Smooth muscle cell (in vitro differentiated cells): ENCODE data around the gene TFEB. TPM values are rescaled to one million over a fixed set of nuclear protein-coding genes. Genes with fewer than 3 reads are reported as not detected.

Source experiments
- DNase-seq: peaks from one replicate; lab custom pipeline; 2025; ENCODE audit not compliant: unreplicated experiment; lab: John Stamatoyannopoulos, UW
- H2AFZ ChIP-seq: fragments of 200-600 bp; sonication (generic); 2 replicates; pipeline ENCODE4 v1.6.0; 2016; ENCODE audit warnings: antibody characterized with exemption, low read depth, mild to moderate bottlenecking
- H3F3A ChIP-seq: fragments of 200-600 bp; sonication (generic); 2 replicates; pipeline ENCODE4 v1.6.0; 2017; ENCODE audit warnings: antibody characterized with exemption, low read depth
- H3K27ac ChIP-seq: fragments of 200-600 bp; sonication (generic); 2 replicates; pipeline ENCODE4 v1.5.1; 2016; ENCODE audit warnings: low read depth, mild to moderate bottlenecking
- H3K27me3 ChIP-seq: fragments of 200-600 bp; sonication (generic); 2 replicates; pipeline ENCODE4 v1.6.1; 2016; ENCODE audit warnings: low read depth, mild to moderate bottlenecking
- H3K36me3 ChIP-seq: fragments of 200-600 bp; sonication (generic); 2 replicates; pipeline ENCODE4 v1.5.1; 2016; ENCODE audit warnings: low read depth
- H3K4me1 ChIP-seq: fragments of 200-600 bp; sonication (generic); 2 replicates; pipeline ENCODE4 v1.5.1; 2016; ENCODE audit warnings: low read depth
- H3K4me2 ChIP-seq: fragments of 200-600 bp; sonication (generic); 2 replicates; pipeline ENCODE4 v1.6.0; 2016; ENCODE audit warnings: mild to moderate bottlenecking
- H3K4me3 ChIP-seq: fragments of 200-600 bp; sonication (generic); 2 replicates; pipeline ENCODE4 v1.5.1; 2016; ENCODE audit warnings: mild to moderate bottlenecking
- H3K79me2 ChIP-seq: fragments of 200-600 bp; sonication (generic); 2 replicates; pipeline ENCODE4 v1.6.0; 2016; ENCODE audit warnings: low read depth, mild to moderate bottlenecking
- H3K9ac ChIP-seq: fragments of 200-600 bp; sonication (generic); 2 replicates; pipeline ENCODE4 v1.6.0; 2016; ENCODE audit warnings: low read depth
- H3K9me3 ChIP-seq: fragments of 200-600 bp; sonication (generic); replicated peaks from 2 replicates; pipeline ENCODE4 v1.5.1; 2016; ENCODE audit warnings: low read depth
- H4K20me1 ChIP-seq: fragments of 200-600 bp; sonication (generic); 2 replicates; pipeline ENCODE4 v1.6.0; 2016; ENCODE audit warnings: low read depth
- WGBS: methylation state at CpG from one replicate; pipeline ENCODE4 v1.1.7; 2016; ENCODE audit warnings: low lambda C conversion rate; 5-methylcytosine and 5-hydroxymethylcytosine counted together
- polyA plus RNA-seq: library from polyadenylated mRNA; unstranded; fragments of >200 nt; fragmentation: Nextera tagmentation; extraction: Ambion mirVana; gene quantifications from 2 replicates; pipeline ENCODE4 v1.2.1, GENCODE V29; 2016
- total RNA-seq: library from RNA; depleted of rRNA; stranded (reverse); fragments of >200 nt; gene quantifications from 2 replicates; pipeline ENCODE4 v1.2.3, GENCODE V29; 2014
- TF ChIP-seq, protein P1 (sequence below): fragments of 200-600 bp; sonication (generic); IDR thresholded peaks from 2 replicates; pipeline ENCODE4 v1.5.1; 2017; ENCODE audit warnings: borderline replicate concordance, mild to moderate bottlenecking, antibody characterized with exemption; ENCODE audit not compliant: insufficient read depth, poor library complexity, severe bottlenecking

The TFEB gene
- total and polyA plus RNA-seq, 2 experiments from 2014 or later = 15.3 to 15.7 TPM

GRCh38 chr6:41655176-41655575 is 80.2 kb downstream of the TFEB start:
- peaks cover 46% of the 10 kb centered on the region for H3F3A ChIP-seq
- H3K9ac ChIP-seq = no peak overlapping the region
- peak overlapping the region; percentile 59 for H3K27ac ChIP-seq
- H3K27me3 ChIP-seq = no peaks in the 10 kb centered on the region
- H2AFZ ChIP-seq = no peak overlapping the region
- DNase-seq = no peak
- H3K4me3 ChIP-seq = no peak overlapping the region
- TF ChIP-seq, protein P1, sequence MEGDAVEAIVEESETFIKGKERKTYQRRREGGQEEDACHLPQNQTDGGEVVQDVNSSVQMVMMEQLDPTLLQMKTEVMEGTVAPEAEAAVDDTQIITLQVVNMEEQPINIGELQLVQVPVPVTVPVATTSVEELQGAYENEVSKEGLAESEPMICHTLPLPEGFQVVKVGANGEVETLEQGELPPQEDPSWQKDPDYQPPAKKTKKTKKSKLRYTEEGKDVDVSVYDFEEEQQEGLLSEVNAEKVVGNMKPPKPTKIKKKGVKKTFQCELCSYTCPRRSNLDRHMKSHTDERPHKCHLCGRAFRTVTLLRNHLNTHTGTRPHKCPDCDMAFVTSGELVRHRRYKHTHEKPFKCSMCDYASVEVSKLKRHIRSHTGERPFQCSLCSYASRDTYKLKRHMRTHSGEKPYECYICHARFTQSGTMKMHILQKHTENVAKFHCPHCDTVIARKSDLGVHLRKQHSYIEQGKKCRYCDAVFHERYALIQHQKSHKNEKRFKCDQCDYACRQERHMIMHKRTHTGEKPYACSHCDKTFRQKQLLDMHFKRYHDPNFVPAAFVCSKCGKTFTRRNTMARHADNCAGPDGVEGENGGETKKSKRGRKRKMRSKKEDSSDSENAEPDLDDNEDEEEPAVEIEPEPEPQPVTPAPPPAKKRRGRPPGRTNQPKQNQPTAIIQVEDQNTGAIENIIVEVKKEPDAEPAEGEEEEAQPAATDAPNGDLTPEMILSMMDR = no peak
- peaks cover 35% of the 10 kb centered on the region for H4K20me1 ChIP-seq
- H3K79me2 ChIP-seq = no peaks in the 10 kb centered on the region
- H3K9me3 ChIP-seq = no peaks in the 10 kb centered on the region
- peaks cover 17% of the 10 kb centered on the region for H3K4me1 ChIP-seq
- no peaks in the 10 kb centered on the region for H3K36me3 ChIP-seq
- peak overlapping the region; percentile 54 for H3K4me2 ChIP-seq
- WGBS = 90% methylated on average over 8 of the region's 8 CpGs

DNA sequence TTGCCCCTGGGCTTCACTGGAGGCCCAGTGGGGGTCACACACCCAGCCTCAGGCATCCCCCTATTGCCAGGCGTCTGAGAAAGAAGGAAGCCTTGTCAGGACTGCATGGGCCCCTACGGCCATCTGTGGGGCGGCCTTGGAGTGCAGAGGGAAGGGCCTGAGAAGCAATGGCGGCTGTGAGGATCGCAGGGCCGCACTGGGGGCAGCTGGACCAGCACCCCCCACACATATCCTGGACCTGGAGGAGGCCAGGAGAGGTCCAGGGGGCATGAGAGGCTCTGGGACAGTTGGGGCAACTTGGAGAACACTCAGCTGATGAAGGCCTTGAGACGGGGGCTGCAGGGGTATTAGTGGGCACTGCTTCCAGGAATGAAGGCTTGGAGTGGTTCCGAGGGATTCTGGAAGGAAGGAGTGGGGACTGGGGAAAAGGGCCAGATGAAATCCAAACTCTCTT is 80.7 kb downstream of the TFEB start:
- H3K4me1 ChIP-seq = peaks cover 17% of the 10 kb centered on the region
- TF ChIP-seq, protein P1 = no peak
- H3K79me2 ChIP-seq = no peaks in the 10 kb centered on the region
- peaks cover 46% of the 10 kb centered on the region for H3F3A ChIP-seq
- H3K9me3 ChIP-seq = no peaks in the 10 kb centered on the region
- no peak overlapping the region for H2AFZ ChIP-seq
- H3K36me3 ChIP-seq = no peaks in the 10 kb centered on the region
- H3K27me3 ChIP-seq = no peaks in the 10 kb centered on the region
- H3K27ac ChIP-seq = peak overlapping the region; percentile 19
- H3K4me3 ChIP-seq = no peak overlapping the region
- no peak overlapping the region for H3K4me2 ChIP-seq
- DNase-seq = no peak
- H4K20me1 ChIP-seq = peaks cover 40% of the 10 kb centered on the region
- WGBS = 76% methylated on average over 8 of the region's 8 CpGs
- no peak overlapping the region for H3K9ac ChIP-seq

DNA sequence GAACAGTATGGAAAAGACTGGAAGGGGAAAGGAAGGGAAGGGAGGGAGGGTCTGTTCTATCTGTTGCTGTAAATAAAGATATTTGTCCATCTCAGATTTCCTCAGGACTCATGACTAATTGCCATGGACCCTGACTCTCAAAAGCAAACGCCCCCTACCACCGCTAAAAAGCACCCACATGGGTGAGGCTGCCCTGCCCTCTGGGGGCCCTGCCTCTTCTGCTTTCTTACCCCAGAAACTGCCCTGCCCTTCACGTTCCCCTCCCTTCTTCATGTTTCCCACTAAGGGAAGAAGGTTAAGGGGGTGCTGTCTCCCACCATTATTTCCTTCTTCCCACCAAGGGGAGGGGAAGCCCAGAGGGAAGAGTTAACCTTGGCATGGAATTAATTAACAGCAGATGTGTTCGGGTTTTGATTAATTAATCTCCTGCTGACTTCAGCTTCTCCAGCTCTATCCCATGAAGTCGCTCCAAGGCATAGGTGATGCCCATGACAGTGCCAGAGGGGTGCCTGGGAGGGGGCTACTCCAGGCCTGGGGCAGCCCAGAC is 81.2 kb downstream of the TFEB start:
- peaks cover 46% of the 10 kb centered on the region for H3F3A ChIP-seq
- H3K79me2 ChIP-seq = no peaks in the 10 kb centered on the region
- peak overlapping the region; percentile 19 for H3K27ac ChIP-seq
- peaks cover 17% of the 10 kb centered on the region for H3K4me1 ChIP-seq
- WGBS = 88% methylated on average over 5 of the region's 5 CpGs
- no peaks in the 10 kb centered on the region for H3K36me3 ChIP-seq
- TF ChIP-seq, protein P1 = no peak
- H3K9me3 ChIP-seq = no peaks in the 10 kb centered on the region
- H3K27me3 ChIP-seq = no peaks in the 10 kb centered on the region
- H4K20me1 ChIP-seq = peaks cover 45% of the 10 kb centered on the region
- no peak overlapping the region for H2AFZ ChIP-seq
- no peak overlapping the region for H3K4me2 ChIP-seq
- no peak for DNase-seq
- no peak overlapping the region for H3K9ac ChIP-seq
- H3K4me3 ChIP-seq = no peak overlapping the region

DNA sequence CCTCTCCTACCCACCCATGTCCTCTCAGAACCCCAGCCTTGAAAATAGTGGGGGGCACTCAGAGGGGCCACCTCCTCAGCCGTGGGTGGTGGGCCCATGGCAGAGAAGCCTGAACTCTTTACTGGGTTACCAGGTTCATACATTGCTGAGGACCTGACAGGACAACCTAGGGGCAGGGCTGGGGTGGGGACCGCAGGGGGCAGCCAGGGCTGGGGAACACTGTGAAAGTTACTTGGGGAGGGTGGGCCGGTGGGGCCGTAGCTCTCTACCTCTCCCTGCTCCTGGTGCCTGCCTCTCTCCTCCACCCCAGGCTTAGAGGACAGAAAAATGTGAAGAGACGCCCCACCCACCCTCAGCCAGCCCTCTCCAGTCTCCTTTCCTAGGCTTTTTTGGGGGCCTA is 81.7 kb downstream of the TFEB start:
- peak overlapping the region; percentile 11 for H3K27ac ChIP-seq
- 93% methylated on average over 1 of the region's 5 CpGs for WGBS

More for the DNA sequence above, 81.7 kb downstream of the TFEB start:
- Histone ChIP-seq H3K27me3 (no peaks in the 10 kb centered on the region), H2AFZ (no peak overlapping the region), H3K4me3 (no peak overlapping the region), H3K4me1 (peaks cover 17% of the 10 kb centered on the region), H3K79me2 (no peaks in the 10 kb centered on the region), H3K4me2 (no peak overlapping the region), H3K36me3 (no peaks in the 10 kb centered on the region), H4K20me1 (peaks cover 50% of the 10 kb centered on the region), H3K9ac (no peak overlapping the region), H3K9me3 (no peaks in the 10 kb centered on the region), H3F3A (peaks cover 46% of the 10 kb centered on the region)
- no peak for DNase-seq
- TF ChIP-seq, protein P1 = no peak
